CD4-positive, alpha-beta T cell (primary cell): ENCODE results near the gene COQ2. TPM values are rescaled to one million over a fixed set of nuclear protein-coding genes. Genes with fewer than 3 reads are reported as not detected.
"Not testable (repeated sequence)": the region's sequence is repeated elsewhere in the genome, so short reads cannot be mapped to it uniquely, and the experiment has no call there.

Experiments used
- ATAC-seq: fragments of 200-7000 bp; cut with Tn5 transposase; one replicate; pipeline ENCODE4 v1.10.0; 2022; ENCODE audit warnings: mild to moderate bottlenecking; ENCODE audit not compliant: poor library complexity
- CTCF ChIA-PET: fragments of 350-600 bp; sonication (Branson Sonifier 250); formaldehyde crosslinking; loops from one replicate; lab custom pipeline; 2021; ENCODE audit warnings: antibody characterized with exemption, inconsistent platforms; lab: Charles Lee
- POLR2A ChIA-PET: fragments of 350-600 bp; sonication (Branson Sonifier 250); formaldehyde crosslinking; loops from one replicate; lab custom pipeline; 2021; ENCODE audit warnings: antibody characterized with exemption, inconsistent platforms; lab: Charles Lee
- DNase-seq, 14 experiments: peaks; one replicate each; pipeline ENCODE4 v3.0.0-alpha.2; 2013 to 2020; ENCODE audit warnings: mixed read lengths in 2 of 14
- H3K27ac ChIP-seq, 2 donors: one replicate each; pipeline versions ENCODE4 v1.5.1 to v1.7.0; 2013; ENCODE audit warnings: low read length in 2 of 2, low read depth in 1 of 2, mild to moderate bottlenecking in 1 of 2
- H3K27me3 ChIP-seq, 2 experiments: 1 replicate in 1 of 2; 2 replicates in 1 of 2; pipeline versions ENCODE4 v1.6.1 to v1.7.0; 2013; ENCODE audit warnings: low read length in 2 of 2, control low read depth in 1 of 2, mild to moderate bottlenecking in 1 of 2, moderate library complexity in 1 of 2; ENCODE audit not compliant: insufficient read depth in 2 of 2, control insufficient read depth in 1 of 2
- H3K36me3 ChIP-seq: one replicate; pipeline ENCODE4 v1.6.1; 2013; ENCODE audit warnings: low read length, control low read depth; ENCODE audit not compliant: insufficient read depth
- H3K4me1 ChIP-seq: one replicate; pipeline ENCODE4 v1.6.1; 2013; ENCODE audit warnings: low read length, control low read depth; ENCODE audit not compliant: insufficient read depth
- H3K4me3 ChIP-seq: one replicate; pipeline ENCODE4 v1.5.1; 2013; ENCODE audit warnings: mild to moderate bottlenecking, low read length, moderate library complexity
- H3K9me3 ChIP-seq, 2 experiments: 1 replicate in 1 of 2; 2 replicates in 1 of 2; pipeline versions ENCODE4 v1.6.1 to v1.7.0; 2013; ENCODE audit warnings: low read length in 2 of 2, mild to moderate bottlenecking in 2 of 2, control low read depth in 1 of 2, moderate library complexity in 1 of 2; ENCODE audit not compliant: control insufficient read depth in 1 of 2, insufficient read depth in 1 of 2
- H3K27ac Mint-ChIP-seq: one replicate; pipeline ENCODE4 v1.8.0; 2020; ENCODE audit warnings: mixed read lengths
- H3K27me3 Mint-ChIP-seq: one replicate; pipeline ENCODE4 v1.8.0; 2021; ENCODE audit warnings: mixed read lengths
- H3K36me3 Mint-ChIP-seq: one replicate; pipeline ENCODE4 v1.8.0; 2021; ENCODE audit warnings: low read depth, mixed read lengths
- H3K4me1 Mint-ChIP-seq: one replicate; pipeline ENCODE4 v1.8.0; 2021; ENCODE audit warnings: low read depth, mixed read lengths
- H3K4me3 Mint-ChIP-seq: one replicate; pipeline ENCODE4 v1.8.0; 2020; ENCODE audit warnings: mild to moderate bottlenecking, mixed read lengths
- H3K9me3 Mint-ChIP-seq: one replicate; pipeline ENCODE4 v1.8.0; 2020; ENCODE audit warnings: mixed read lengths
- intact Hi-C, 2 experiments: fragments of 100-400 bp; cut with DNase I in 1 of 2; cut with micrococcal nuclease in 1 of 2; formaldehyde crosslinking; loops; one replicate each; pipeline versions ENCODE4 v1.15.1 to v1.9.0; 2023 to 2025; cut with DNase I, micrococcal nuclease
- total RNA-seq, 174 experiments: library from RNA in 2 of 174; stranded (reverse) in 2 of 174; gene quantifications; one replicate each; pipeline ENCODE4 v1.2.3 and lab custom pipeline; 2021 to 2026
- TF ChIP-seq, protein P1 (sequence below): fragments of 200-600 bp; IDR thresholded peaks from one replicate; pipeline ENCODE4 v1.8.0; 2022; ENCODE audit warnings: antibody characterized with exemption, mild to moderate bottlenecking

The COQ2 gene
- total RNA-seq, 2 experiments from 2014 or later: 9.2 to 10.1 TPM

DNA sequence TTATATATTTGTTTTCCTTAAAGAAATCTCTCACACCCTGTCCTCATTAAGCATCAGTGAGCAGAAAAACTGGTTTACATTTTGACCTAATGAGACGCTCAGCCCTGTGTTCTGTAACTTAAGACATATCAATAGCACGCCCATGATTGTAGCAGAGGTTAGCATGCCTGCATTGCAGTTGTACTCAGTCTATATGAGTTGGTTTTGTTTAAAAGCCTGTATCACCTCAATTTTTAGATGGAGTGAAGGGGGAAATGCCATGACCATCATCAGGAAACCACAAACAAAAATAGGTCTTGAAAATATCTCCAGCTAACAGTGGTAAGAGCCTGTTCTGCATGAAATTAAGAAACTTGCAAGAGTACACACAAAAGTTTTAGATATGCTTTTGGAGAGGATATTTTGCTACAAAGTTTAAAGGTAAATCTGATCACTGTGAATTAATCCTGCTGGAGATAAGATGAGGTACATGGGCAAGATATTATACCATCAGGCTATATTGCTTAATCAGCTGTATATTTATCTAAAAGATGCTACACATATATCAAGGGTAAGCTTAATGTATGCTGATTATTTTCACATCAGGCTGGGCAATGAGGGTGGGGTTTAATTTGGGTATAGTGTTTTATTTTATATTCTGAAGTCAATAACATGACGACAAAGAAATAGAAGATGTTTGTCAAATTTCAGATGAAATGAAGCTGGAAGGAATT is 13.1 kb upstream of the COQ2 start:
- intact Hi-C loops: no loop called here
- Histone ChIP-seq H3K4me1 (peaks cover 7% of the 10 kb centered on the region), H3K4me3 (no peak overlapping the region), H3K27me3 (no peaks in the 10 kb centered on the region), H3K27ac (peak overlapping the region in 1 of 2 donors; percentile 6), H3K9me3 (no peaks in the 10 kb centered on the region), H3K36me3 (peaks cover 23% of the 10 kb centered on the region)
- Mint-ChIP-seq H3K27me3 (no peaks in the 10 kb centered on the region), H3K36me3 (peaks cover 43% of the 10 kb centered on the region), H3K27ac (peak overlapping the region; percentile 50), H3K4me1 (peaks cover 11% of the 10 kb centered on the region), H3K4me3 (no peak overlapping the region), H3K9me3 (no peaks in the 10 kb centered on the region)
- ATAC-seq (peak; percentile 24), DNase-seq (peak in 1 of 14 experiments; percentile 27)
- TF ChIP-seq, protein P1, sequence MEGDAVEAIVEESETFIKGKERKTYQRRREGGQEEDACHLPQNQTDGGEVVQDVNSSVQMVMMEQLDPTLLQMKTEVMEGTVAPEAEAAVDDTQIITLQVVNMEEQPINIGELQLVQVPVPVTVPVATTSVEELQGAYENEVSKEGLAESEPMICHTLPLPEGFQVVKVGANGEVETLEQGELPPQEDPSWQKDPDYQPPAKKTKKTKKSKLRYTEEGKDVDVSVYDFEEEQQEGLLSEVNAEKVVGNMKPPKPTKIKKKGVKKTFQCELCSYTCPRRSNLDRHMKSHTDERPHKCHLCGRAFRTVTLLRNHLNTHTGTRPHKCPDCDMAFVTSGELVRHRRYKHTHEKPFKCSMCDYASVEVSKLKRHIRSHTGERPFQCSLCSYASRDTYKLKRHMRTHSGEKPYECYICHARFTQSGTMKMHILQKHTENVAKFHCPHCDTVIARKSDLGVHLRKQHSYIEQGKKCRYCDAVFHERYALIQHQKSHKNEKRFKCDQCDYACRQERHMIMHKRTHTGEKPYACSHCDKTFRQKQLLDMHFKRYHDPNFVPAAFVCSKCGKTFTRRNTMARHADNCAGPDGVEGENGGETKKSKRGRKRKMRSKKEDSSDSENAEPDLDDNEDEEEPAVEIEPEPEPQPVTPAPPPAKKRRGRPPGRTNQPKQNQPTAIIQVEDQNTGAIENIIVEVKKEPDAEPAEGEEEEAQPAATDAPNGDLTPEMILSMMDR: no peak
- CTCF ChIA-PET: no interaction called here
- POLR2A ChIA-PET: interaction anchor here (0.9 to 1.4 kb wide), 2 partner anchors 13 to 263 kb away, joined by 3 to 5 read pairs; partner anchors contain the start of genes COPS4 and COQ2

DNA sequence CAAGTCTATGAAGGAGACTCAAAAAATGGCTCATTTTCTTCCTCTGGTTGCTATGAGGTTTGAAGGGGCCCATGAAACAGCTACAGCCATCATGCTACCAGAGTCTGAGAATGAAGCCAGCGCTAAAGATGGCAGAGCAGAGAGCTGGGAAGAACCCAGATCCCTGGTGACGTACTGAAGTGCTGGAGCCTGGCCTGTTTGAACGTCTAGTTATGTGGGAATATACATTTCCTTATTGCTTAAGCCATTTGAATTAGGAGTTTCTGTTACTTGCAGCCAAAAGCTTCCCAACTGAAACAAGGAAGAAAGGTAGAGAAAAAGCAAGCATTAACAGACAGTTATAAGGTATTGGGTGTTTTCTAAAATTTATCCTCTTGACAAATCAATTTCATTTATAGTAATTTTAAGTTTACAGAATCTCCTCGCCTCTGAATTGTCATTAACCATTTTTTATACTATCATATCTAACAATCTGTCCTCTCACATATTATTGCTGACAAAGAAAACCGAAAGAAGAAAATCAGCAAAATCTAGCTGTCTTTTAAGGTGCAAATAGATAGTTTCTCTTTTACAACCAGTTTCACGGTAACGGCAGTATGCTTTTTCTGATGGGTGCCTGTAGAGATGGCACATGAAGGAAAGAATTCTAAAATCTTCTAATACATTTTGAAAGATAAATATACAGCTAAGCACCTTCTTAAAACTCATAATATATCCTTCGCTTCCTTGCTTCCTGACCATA is 8.9 kb upstream of the COQ2 start:
- Histone ChIP-seq H3K36me3 (peaks cover 5% of the 10 kb centered on the region), H3K4me1 (peaks cover 5% of the 10 kb centered on the region), H3K4me3 (no peak overlapping the region), H3K27ac (peak overlapping the region in 1 of 2 donors; percentile 32), H3K9me3 (no peaks in the 10 kb centered on the region), H3K27me3 (no peaks in the 10 kb centered on the region)
- ChIA-PET CTCF (interaction anchor here (1.3 kb wide), 1 partner anchor 11 kb away, joined by 4 read pairs; no protein-coding TSS in a partner anchor), POLR2A (interaction anchor here (3.6 kb wide), 1 partner anchor 9 kb away, joined by 15 read pairs; the partner anchor contains the start of gene COQ2)
- no peaks in the 10 kb centered on the region for H3K27me3 Mint-ChIP-seq
- no peak overlapping the region for H3K4me3 Mint-ChIP-seq
- ATAC-seq (no peak), DNase-seq (no peak)
- H3K27ac Mint-ChIP-seq: no peak overlapping the region
- no peaks in the 10 kb centered on the region for H3K9me3 Mint-ChIP-seq
- TF ChIP-seq, protein P1: no peak
- H3K4me1 Mint-ChIP-seq: peaks cover 11% of the 10 kb centered on the region
- peaks cover 16% of the 10 kb centered on the region for H3K36me3 Mint-ChIP-seq
- intact Hi-C loops: loop anchor here in 1 of 2 experiments (1.0 kb wide), 1 partner anchor 21 kb away; no protein-coding TSS in a partner anchor

DNA sequence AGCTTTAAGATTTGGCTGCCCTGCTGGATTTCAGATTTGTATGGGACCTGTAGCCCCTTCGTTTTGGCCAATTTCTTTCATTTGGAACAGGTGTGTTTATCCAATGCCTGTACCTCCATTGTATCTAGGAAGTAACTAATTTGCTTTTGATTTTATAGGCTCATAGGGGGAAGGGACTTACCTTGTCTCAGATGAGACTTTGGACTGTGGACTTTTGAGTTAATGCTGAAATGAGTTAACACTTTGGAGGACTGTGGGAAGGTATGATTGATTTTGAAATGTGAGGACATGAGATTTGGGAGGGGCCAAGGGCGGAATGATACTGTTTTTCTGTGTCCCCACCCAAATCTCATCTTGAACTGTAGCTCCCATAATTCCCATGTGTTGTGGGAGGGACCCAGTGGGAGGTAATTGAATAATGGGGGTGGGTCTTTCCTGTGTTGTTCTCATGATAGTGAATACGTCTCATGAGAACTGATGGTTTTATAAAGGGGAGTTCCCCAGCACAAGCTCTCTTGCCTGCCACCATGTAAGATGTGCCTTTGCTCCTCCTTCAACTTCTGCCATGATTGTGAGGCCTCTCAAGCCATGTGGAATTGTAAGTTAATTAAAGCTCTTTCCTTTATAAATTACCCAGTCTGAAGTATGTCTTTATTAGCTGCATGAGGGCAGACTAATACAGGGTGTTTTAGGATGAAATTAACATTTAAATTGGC is 5.6 kb upstream of the COQ2 start:
- H3K36me3 Mint-ChIP-seq, H3K27me3 Mint-ChIP-seq, H3K9me3 Mint-ChIP-seq, H3K27ac Mint-ChIP-seq, H3K4me1 ChIP-seq, H3K27me3 ChIP-seq, H3K36me3 ChIP-seq, POLR2A ChIA-PET, ATAC-seq, H3K27ac ChIP-seq, intact Hi-C loops, H3K4me1 Mint-ChIP-seq, H3K4me3 ChIP-seq, DNase-seq, H3K9me3 ChIP-seq, H3K4me3 Mint-ChIP-seq: not testable (repeated sequence)
- CTCF ChIA-PET: interaction anchor here (0.6 to 0.7 kb wide), 2 partner anchors 63 to 345 kb away, joined by 3 read pairs; no protein-coding TSS in a partner anchor

DNA sequence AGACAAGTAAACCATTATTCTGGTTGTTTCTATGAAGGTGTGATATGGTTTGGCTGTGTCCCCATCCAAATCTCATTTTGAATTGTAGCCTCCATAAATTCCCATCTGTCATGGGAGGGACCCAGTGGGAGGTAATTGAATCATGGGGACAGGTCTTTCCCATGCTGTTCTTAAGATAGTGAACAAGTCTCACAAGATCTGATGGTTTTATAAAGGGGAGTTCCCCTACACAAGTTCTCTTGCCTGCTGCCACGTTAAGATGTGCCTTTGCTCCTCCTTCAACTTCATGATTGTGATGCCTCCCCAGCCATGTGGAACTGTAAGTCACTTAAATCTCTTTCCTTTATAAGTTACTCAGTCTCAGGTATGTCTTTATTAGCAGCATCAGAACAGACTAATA is 3.8 kb upstream of the COQ2 start:
- H3K4me3 Mint-ChIP-seq: peak overlapping the region; percentile 55
- intact Hi-C loops: loop anchor here (5.0 to 10.0 kb wide), 2 partner anchors 169 to 914 kb away; partner anchors contain the start of genes HELQ (in 1 of the 2), HNRNPD (in 1 of the 2) and MRPS18C (in 1 of the 2)
- ATAC-seq, H3K36me3 ChIP-seq, H3K4me1 ChIP-seq, H3K9me3 ChIP-seq, H3K27ac Mint-ChIP-seq, H3K27me3 Mint-ChIP-seq, CTCF ChIA-PET, H3K27me3 ChIP-seq, H3K4me3 ChIP-seq, H3K27ac ChIP-seq, POLR2A ChIA-PET, H3K9me3 Mint-ChIP-seq, DNase-seq: not testable (repeated sequence)
- H3K36me3 Mint-ChIP-seq: peaks cover 15% of the 10 kb centered on the region
- H3K4me1 Mint-ChIP-seq: peaks cover 16% of the 10 kb centered on the region
